ENCODE measurements around the gene IL20RA.

IL20RA gene

GRCh38 chr6:136990754-136991153, 54.0 kb downstream of the IL20RA start:
- in situ Hi-C loops (cut with HindIII; ENCODE audit: low sequenced_read_pairs), result no loop called here
- peak; percentile 27 for DNase-seq (ENCODE audit: low read depth)
- no peak overlapping the region for H3K4me3 ChIP-seq (ENCODE audit: low read depth, low read length)
- no peak for TF ChIP-seq CTCF (IDR thresholded peaks at IDR 0.05; ENCODE audit: low read depth, low read length, missing control alignments)

DNA sequence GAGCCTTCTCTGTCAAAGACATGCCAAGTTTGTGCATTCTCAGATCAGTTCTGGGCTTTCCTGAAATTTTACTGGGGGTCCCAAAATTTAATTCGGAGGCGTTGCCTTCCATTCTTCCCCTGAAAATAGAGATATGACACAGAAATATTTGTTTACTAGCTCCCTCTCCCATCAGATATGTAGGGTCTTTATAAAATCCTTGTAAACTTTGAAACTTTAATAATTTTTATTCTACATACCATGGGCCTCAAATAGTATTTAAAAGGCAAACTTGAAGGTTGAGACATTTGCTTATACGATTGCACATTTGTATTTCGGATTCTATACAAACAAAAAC, 54.6 kb downstream of the IL20RA start:
- in situ Hi-C loops (cut with HindIII; ENCODE audit: low sequenced_read_pairs), result no loop called here
- peak overlapping the region; percentile 54 for H3K4me3 ChIP-seq (ENCODE audit: low read depth, low read length)

DNA sequence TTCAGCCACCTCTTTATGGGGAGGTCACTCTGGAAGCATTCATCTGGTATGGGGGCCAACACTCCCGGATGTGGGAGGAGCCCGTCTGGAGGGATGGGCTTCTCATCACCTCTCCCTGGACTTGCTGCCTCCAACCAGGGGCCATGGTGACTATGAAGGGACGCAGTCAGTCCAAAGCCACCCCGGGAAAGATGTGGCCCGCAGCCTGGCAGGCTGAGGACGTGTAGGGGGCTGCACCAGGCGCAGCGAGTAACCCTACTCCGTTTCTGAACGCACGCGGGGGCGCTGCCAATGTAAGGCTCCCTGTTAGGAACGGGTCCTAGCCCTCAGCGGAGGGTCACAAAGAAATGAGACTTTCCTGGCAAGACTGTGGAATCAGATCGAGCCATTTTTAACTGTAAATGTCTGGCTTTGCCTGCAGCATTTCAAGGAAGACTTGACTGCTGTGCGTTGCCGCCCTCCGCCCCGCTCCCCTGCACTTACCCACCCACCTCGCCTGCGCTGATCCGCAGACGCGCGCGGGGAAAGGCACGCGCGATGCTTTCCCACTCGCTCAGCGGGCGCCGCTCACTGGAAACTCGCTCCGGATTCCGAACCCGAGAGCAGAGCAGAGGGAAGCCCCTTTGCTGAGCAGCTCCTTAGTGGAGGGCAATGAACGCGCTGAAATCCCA, 55.1 kb downstream of the IL20RA start:
- DNase-seq (ENCODE audit: low read depth), result no peak
- TF ChIP-seq CTCF (IDR thresholded peaks at IDR 0.05; ENCODE audit: low read depth, low read length, missing control alignments), result no peak
- H3K4me3 ChIP-seq (ENCODE audit: low read depth, low read length), result peak overlapping the region; percentile 54
- in situ Hi-C loops (cut with HindIII; ENCODE audit: low sequenced_read_pairs), result no loop called here

More for the DNA sequence above, 54.6 kb downstream of the IL20RA start:
- no peak for TF ChIP-seq CTCF (IDR thresholded peaks at IDR 0.05; ENCODE audit: low read depth, low read length, missing control alignments)
- DNase-seq (ENCODE audit: low read depth), result no peak

DNA sequence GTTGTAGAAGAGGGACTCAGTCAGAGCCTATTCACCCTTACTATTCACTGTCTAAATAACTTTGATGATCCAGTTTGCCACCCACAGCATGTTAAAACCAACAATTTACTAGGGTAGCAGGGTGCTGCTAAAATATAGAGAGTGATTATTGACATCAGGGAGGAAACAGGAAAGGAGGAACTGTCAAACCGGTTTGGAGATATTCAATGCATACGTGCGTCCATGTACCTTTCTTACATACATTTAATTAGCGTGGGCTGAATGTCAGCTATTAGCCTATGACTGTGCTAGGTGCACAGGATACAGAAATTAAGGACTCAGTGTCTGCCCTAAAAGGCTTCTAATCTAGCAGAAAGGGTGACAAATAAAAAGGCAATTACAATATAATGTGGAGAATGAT, 57.2 kb downstream of the IL20RA start:
- no peak for DNase-seq (ENCODE audit: low read depth)
- in situ Hi-C loops (cut with HindIII; ENCODE audit: low sequenced_read_pairs), result no loop called here
- TF ChIP-seq CTCF (IDR thresholded peaks at IDR 0.05; ENCODE audit: low read depth, low read length, missing control alignments), result no peak
- no peak overlapping the region for H3K4me3 ChIP-seq (ENCODE audit: low read depth, low read length)

GRCh38 chr6:136985502-136985901, 59.3 kb downstream of the IL20RA start:
- TF ChIP-seq CTCF (IDR thresholded peaks at IDR 0.05; ENCODE audit: low read depth, low read length, missing control alignments), result no peak
- H3K4me3 ChIP-seq (ENCODE audit: low read depth, low read length), result no peak overlapping the region
- DNase-seq (ENCODE audit: low read depth), result no peak
- in situ Hi-C loops (cut with HindIII; ENCODE audit: low sequenced_read_pairs), result no loop called here

GRCh38 chr6:136984578-136984977, 60.2 kb downstream of the IL20RA start:
- TF ChIP-seq CTCF (IDR thresholded peaks at IDR 0.05; ENCODE audit: low read depth, low read length, missing control alignments), result no peak
- in situ Hi-C loops (cut with HindIII; ENCODE audit: low sequenced_read_pairs), result no loop called here

More at GRCh38 chr6:136984578-136984977, 60.2 kb downstream of the IL20RA start:
- H3K4me3 ChIP-seq (ENCODE audit: low read depth, low read length), result no peak overlapping the region
- DNase-seq (ENCODE audit: low read depth), result no peak

Data from astrocyte of the cerebellum (primary cell).